Endothelial cell of umbilical vein (primary cell): ENCODE measurements around the gene HRH3. TPM values are rescaled to one million over a fixed set of nuclear protein-coding genes. Genes with fewer than 3 reads are reported as not detected.

Experiments used
- BruUV-seq: library from RNA; stranded (reverse); fragments of 400-500 nt; replicated peaks from 2 replicates; lab custom pipeline; 2021; lab: Mats Ljungman, UMichigan
- CTCF ChIA-PET: fragments of 300-600, 350-600 bp; sonication (Branson Sonifier 250); formaldehyde crosslinking; loops from one replicate; lab custom pipeline; 2021; ENCODE audit warnings: antibody characterized with exemption, inconsistent platforms; lab: Charles Lee
- POLR2A ChIA-PET: fragments of 300-600, 350-600 bp; sonication (Branson Sonifier 250); formaldehyde crosslinking; loops from one replicate; lab custom pipeline; 2021; ENCODE audit warnings: antibody characterized with exemption, inconsistent platforms; lab: Charles Lee
- DNase-seq: peaks from one replicate; pipeline ENCODE4 v3.0.0-alpha.2; 2011; ENCODE audit warnings: low read depth, low spot score
- FAIRE-seq: peaks from 2 replicates; lab custom pipeline; 2011; peaks lifted over from hg19 to GRCh38; lab: Jason Lieb, UNC
- H2AFZ ChIP-seq: 2 replicates; pipeline ENCODE4 v1.6.0; 2012; ENCODE audit warnings: low read depth, low read length, control low read depth, inconsistent platforms
- H3K27ac ChIP-seq: 2 replicates; pipeline ENCODE4 v1.5.1; 2011; ENCODE audit warnings: low read depth, mild to moderate bottlenecking, control low read depth, low read length, moderate library complexity; ENCODE audit not compliant: insufficient read depth
- H3K27me3 ChIP-seq, 2 experiments: 2 replicates each; pipeline versions ENCODE4 v1.6.0 to v1.6.1; 2011; ENCODE audit warnings: low read length in 2 of 2, mixed read lengths in 1 of 2; ENCODE audit not compliant: control insufficient read depth in 2 of 2, insufficient read depth in 2 of 2
- H3K36me3 ChIP-seq, 2 experiments: 2 replicates in 1 of 2; 3 replicates in 1 of 2; pipeline ENCODE4 v1.5.1; 2011; ENCODE audit warnings: low read length in 2 of 2, mild to moderate bottlenecking in 1 of 2, moderate library complexity in 1 of 2; ENCODE audit not compliant: control insufficient read depth in 2 of 2, insufficient read depth in 2 of 2; ENCODE audit errors: extremely low read depth in 1 of 2
- H3K4me1 ChIP-seq: 3 replicates; pipeline ENCODE4 v1.5.1; 2011; ENCODE audit warnings: mild to moderate bottlenecking, low read length; ENCODE audit not compliant: control insufficient read depth, insufficient read depth; ENCODE audit errors: extremely low read depth
- H3K4me2 ChIP-seq: 2 replicates; pipeline ENCODE4 v1.6.1; 2011; ENCODE audit warnings: low read length, control low read depth, mixed read lengths; ENCODE audit not compliant: insufficient read depth
- H3K4me3 ChIP-seq, 3 experiments: fragments of 200-600 bp in 1 of 3; sonication (generic), shearing (Covaris generic) in 1 of 3; replicated peaks in 1 of 3; 2 replicates each; pipeline ENCODE4 v1.5.1; 2011 to 2016; ENCODE audit warnings: control low read depth in 3 of 3, low read length in 3 of 3, mild to moderate bottlenecking in 2 of 3, inconsistent platforms in 1 of 3, low read depth in 1 of 3, moderate library complexity in 1 of 3; ENCODE audit not compliant: insufficient read depth in 1 of 3
- H3K79me2 ChIP-seq: 2 replicates; pipeline ENCODE4 v1.6.0; 2012; ENCODE audit warnings: low read length, inconsistent platforms; ENCODE audit not compliant: control insufficient read depth, insufficient read depth
- H3K9ac ChIP-seq: replicated peaks from 2 replicates; pipeline ENCODE3; 2011; ENCODE audit warnings: low read length, control low read depth; ENCODE audit not compliant: insufficient read depth; ENCODE audit errors: extremely low read depth
- H3K9me1 ChIP-seq: replicated peaks from 3 replicates; pipeline ENCODE4 v1.6.0; 2011; ENCODE audit warnings: mild to moderate bottlenecking, low read length; ENCODE audit not compliant: control insufficient read depth, insufficient read depth; ENCODE audit errors: extremely low read depth
- H3K9me3 ChIP-seq: replicated peaks from 2 replicates; pipeline ENCODE4 v1.5.1; 2012; ENCODE audit warnings: low read length, inconsistent platforms; ENCODE audit not compliant: control insufficient read depth, insufficient read depth
- H4K20me1 ChIP-seq: replicated peaks from 2 replicates; pipeline ENCODE3; 2011; ENCODE audit warnings: mild to moderate bottlenecking, low read length; ENCODE audit not compliant: control insufficient read depth, insufficient read depth; ENCODE audit errors: extremely low read depth
- EZH2 ChIP-seq: IDR thresholded peaks from 2 replicates; pipeline ENCODE4 v1.6.1; 2012; ENCODE audit warnings: borderline replicate concordance, low read depth, mild to moderate bottlenecking, moderate library complexity, low read length, inconsistent platforms; ENCODE audit not compliant: severe bottlenecking
- FOS ChIP-seq: IDR thresholded peaks from 2 replicates; pipeline ENCODE4 v1.6.1; 2011; ENCODE audit warnings: mild to moderate bottlenecking, low read length, moderate library complexity, borderline replicate concordance; ENCODE audit not compliant: insufficient read depth
- POLR2A ChIP-seq: IDR thresholded peaks from 2 replicates; pipeline ENCODE4 v1.6.1; 2012; ENCODE audit warnings: low read depth, mild to moderate bottlenecking, control low read depth, low read length
- dilution Hi-C: fragments of 300-500 bp; cut with MboI; formaldehyde crosslinking; loops from one replicate; pipeline ENCODE4 v1.15.0; 2019; ENCODE audit warnings: low sequenced_read_pairs; ENCODE audit not compliant: extremely low pct_ligation_motif_present
- intact Hi-C: fragments of 100-400 bp; cut with micrococcal nuclease; formaldehyde crosslinking; loops from one replicate; pipeline ENCODE4 v1.10.0; 2022
- polyA plus RNA-seq, 4 experiments: library from polyadenylated mRNA; depleted of rRNA in 3 of 4; stranded (reverse) in 3 of 4; unstranded in 1 of 4; fragments of >200 nt; gene quantifications; 2 replicates each; pipeline versions ENCODE4 v1.2.1 to v1.2.3, GENCODE V29; 2011 to 2012; ENCODE audit warnings: missing spikeins in 1 of 4
- total RNA-seq: library from RNA; stranded (reverse); gene quantifications from 2 replicates; pipeline ENCODE4 v1.2.3, GENCODE V29; 2021

Gene HRH3
- total and polyA plus RNA-seq, 2 donors (not counting 3 experiments of a cell fraction or from before 2014, with no cell fraction given) = not detected

- Histone ChIP-seq H3K9me1 (no peaks in the 10 kb centered on the region), H3K36me3 (no peaks in the 10 kb centered on the region), H3K4me2 (no peak overlapping the region), H3K27ac (no peak overlapping the region), H4K20me1 (no peaks in the 10 kb centered on the region), H2AFZ (no peak overlapping the region), H3K9me3 (no peaks in the 10 kb centered on the region), H3K4me1 (peaks cover 3% of the 10 kb centered on the region), H3K27me3 (peaks cover 34 to 35% of the 10 kb centered on the region in 2 experiments), H3K79me2 (no peaks in the 10 kb centered on the region), H3K9ac (no peak overlapping the region), H3K4me3 (no peak overlapping the region)
- no peak for DNase-seq
- FAIRE-seq = peak; percentile 15
- dilution Hi-C loops (no loop called here), intact Hi-C loops (no loop called here)
- CTCF ChIA-PET = interaction anchor here (0.8 kb wide), 2 partner anchors 65 to 163 kb away, joined by 3 read pairs; no protein-coding TSS in a partner anchor
- BruUV-seq = no TSS peak
- POLR2A ChIA-PET = no interaction called here
- no peak for TF ChIP-seq POLR2A
- peak; percentile 69 for TF ChIP-seq EZH2
These were observed 732 bp downstream of the HRH3 start for GRCh38 chr20:62219101-62219991.

- no peaks in the 10 kb centered on the region for H3K36me3 ChIP-seq
- no TSS peak for BruUV-seq
- peaks cover 34 to 35% of the 10 kb centered on the region in 2 experiments for H3K27me3 ChIP-seq
- DNase-seq = no peak
- H2AFZ ChIP-seq = no peak overlapping the region
- no peaks in the 10 kb centered on the region for H3K9me3 ChIP-seq
- no peaks in the 10 kb centered on the region for H3K79me2 ChIP-seq
- H3K4me1 ChIP-seq = peaks cover 3% of the 10 kb centered on the region
- H4K20me1 ChIP-seq = no peaks in the 10 kb centered on the region
- no peak overlapping the region for H3K4me2 ChIP-seq
- ChIA-PET POLR2A (no interaction called here), CTCF (interaction anchor here (0.8 kb wide), 1 partner anchor 164 kb away, joined by 3 read pairs; no protein-coding TSS in a partner anchor)
- dilution Hi-C loops (no loop called here), intact Hi-C loops (no loop called here)
- H3K27ac ChIP-seq = no peak overlapping the region
- no peak overlapping the region for H3K9ac ChIP-seq
- no peak for FAIRE-seq
- TF ChIP-seq FOS (no peak), EZH2 (peak; percentile 7)
- H3K9me1 ChIP-seq = no peaks in the 10 kb centered on the region
- H3K4me3 ChIP-seq = no peak overlapping the region
These were observed 1.9 kb downstream of the HRH3 start for GRCh38 chr20:62217913-62218773.
